Esophagus muscularis mucosa (tissue), 4 donors: ENCODE measurements around the gene ASXL3. TPM values are rescaled to one million over a fixed set of nuclear protein-coding genes. Genes with fewer than 3 reads are reported as not detected.
A peak's percentile ranks its signal among the peaks of the same experiment; 100 is the strongest.

Source experiments
- DNase-seq: peaks from one replicate; pipeline ENCODE4 v3.0.0-alpha.2; 2017; ENCODE audit errors: extremely low spot score
- H3K27ac ChIP-seq, 4 donors: fragments of 200-600 bp; sonication (generic); replicated peaks in 1 of 4; 1 replicate in 3 of 4; 2 replicates in 1 of 4; pipeline ENCODE4 v1.5.1; 2016 to 2019; ENCODE audit warnings: mild to moderate bottlenecking in 1 of 4
- H3K27me3 ChIP-seq, 4 donors: fragments of 200-600 bp; sonication (generic); one replicate each; pipeline versions ENCODE4 v1.5.1 to v1.6.0; 2016 to 2019
- H3K36me3 ChIP-seq, 4 donors: fragments of 200-600 bp; sonication (generic); one replicate each; pipeline ENCODE4 v1.5.1; 2016 to 2019
- H3K4me1 ChIP-seq, 4 donors: fragments of 200-600 bp; sonication (generic); one replicate each; pipeline ENCODE4 v1.5.1; 2016 to 2019
- H3K4me3 ChIP-seq, 4 donors: fragments of 200-600 bp; sonication (generic); 1 replicate in 2 of 4; 2 replicates in 2 of 4; pipeline ENCODE4 v1.5.1; 2016 to 2019; ENCODE audit warnings: mild to moderate bottlenecking in 4 of 4, moderate library complexity in 1 of 4
- H3K9me3 ChIP-seq, 4 donors: fragments of 200-600 bp; sonication (generic); 1 replicate in 3 of 4; 2 replicates in 1 of 4; pipeline ENCODE4 v1.5.1; 2016 to 2019
- EP300 ChIP-seq: sonication (generic); formaldehyde crosslinking; IDR thresholded peaks from one replicate; pipeline ENCODE4 v1.6.1; 2017; ENCODE audit warnings: antibody characterized with exemption
- POLR2A ChIP-seq: fragments of 450-650 bp; IDR thresholded peaks from one replicate; pipeline ENCODE4 v1.6.1; 2017; ENCODE audit warnings: antibody characterized with exemption, moderate library complexity, mild to moderate bottlenecking, low read depth
- POLR2AphosphoS5 ChIP-seq, 2 donors: sonication (generic); formaldehyde crosslinking; IDR thresholded peaks; one replicate each; pipeline ENCODE4 v1.6.1; 2017; ENCODE audit warnings: antibody characterized with exemption in 2 of 2
- WGBS: methylation state at CpG from one replicate; pipeline ENCODE4 v1.1.5; 2018; 5-methylcytosine and 5-hydroxymethylcytosine counted together
- intact Hi-C: fragments of 100-400 bp; cut with DNase I; formaldehyde crosslinking; loops from one replicate; pipeline ENCODE4 v1.15.1; 2023
- total RNA-seq, 4 donors: library from RNA; depleted of rRNA; stranded (reverse); fragments of >200 nt; gene quantifications; one replicate each; pipeline versions ENCODE4 v1.1.0 to v1.2.1, GENCODE V29; 2016
- TF ChIP-seq, protein P1 (sequence below), 3 experiments: fragments of 200-600 bp in 2 of 3; fragments of 450-650 bp in 1 of 3; sonication (generic) in 2 of 3; IDR thresholded peaks; one replicate each; pipeline ENCODE4 v1.5.1; 2017 to 2019; ENCODE audit warnings: antibody characterized with exemption in 3 of 3, mild to moderate bottlenecking in 2 of 3, moderate library complexity in 1 of 3

Gene ASXL3
- total RNA-seq, 4 donors from 2014 or later: 0.66 to 2.1 (median 1.1) TPM

- Histone ChIP-seq H3K27me3 (peaks cover 0 to 23% (median 3%) of the 10 kb centered on the region in 4 donors), H3K4me1 (peaks cover 4 to 23% (median 21%) of the 10 kb centered on the region in 4 donors), H3K36me3 (no peaks in the 10 kb centered on the region), H3K4me3 (peak overlapping the region; percentile 66 to 84 (median 69)), H3K9me3 (no peaks in the 10 kb centered on the region), H3K27ac (peak overlapping the region; percentile 68 to 84 (median 80))
- WGBS: 33% methylated on average over 16 of the region's 16 CpGs
- no peak for DNase-seq
- intact Hi-C loops: no loop called here
- no peak for TF ChIP-seq POLR2AphosphoS5 (IDR thresholded peaks at IDR 0.05)
- no peak for TF ChIP-seq POLR2A
- no peak for TF ChIP-seq EP300
- TF ChIP-seq, protein P1, sequence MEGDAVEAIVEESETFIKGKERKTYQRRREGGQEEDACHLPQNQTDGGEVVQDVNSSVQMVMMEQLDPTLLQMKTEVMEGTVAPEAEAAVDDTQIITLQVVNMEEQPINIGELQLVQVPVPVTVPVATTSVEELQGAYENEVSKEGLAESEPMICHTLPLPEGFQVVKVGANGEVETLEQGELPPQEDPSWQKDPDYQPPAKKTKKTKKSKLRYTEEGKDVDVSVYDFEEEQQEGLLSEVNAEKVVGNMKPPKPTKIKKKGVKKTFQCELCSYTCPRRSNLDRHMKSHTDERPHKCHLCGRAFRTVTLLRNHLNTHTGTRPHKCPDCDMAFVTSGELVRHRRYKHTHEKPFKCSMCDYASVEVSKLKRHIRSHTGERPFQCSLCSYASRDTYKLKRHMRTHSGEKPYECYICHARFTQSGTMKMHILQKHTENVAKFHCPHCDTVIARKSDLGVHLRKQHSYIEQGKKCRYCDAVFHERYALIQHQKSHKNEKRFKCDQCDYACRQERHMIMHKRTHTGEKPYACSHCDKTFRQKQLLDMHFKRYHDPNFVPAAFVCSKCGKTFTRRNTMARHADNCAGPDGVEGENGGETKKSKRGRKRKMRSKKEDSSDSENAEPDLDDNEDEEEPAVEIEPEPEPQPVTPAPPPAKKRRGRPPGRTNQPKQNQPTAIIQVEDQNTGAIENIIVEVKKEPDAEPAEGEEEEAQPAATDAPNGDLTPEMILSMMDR (IDR thresholded peaks at IDR 0.05): no peak
These were observed 1.6 kb downstream of the ASXL3 start for GRCh38 chr18:33579349-33580215.

DNA sequence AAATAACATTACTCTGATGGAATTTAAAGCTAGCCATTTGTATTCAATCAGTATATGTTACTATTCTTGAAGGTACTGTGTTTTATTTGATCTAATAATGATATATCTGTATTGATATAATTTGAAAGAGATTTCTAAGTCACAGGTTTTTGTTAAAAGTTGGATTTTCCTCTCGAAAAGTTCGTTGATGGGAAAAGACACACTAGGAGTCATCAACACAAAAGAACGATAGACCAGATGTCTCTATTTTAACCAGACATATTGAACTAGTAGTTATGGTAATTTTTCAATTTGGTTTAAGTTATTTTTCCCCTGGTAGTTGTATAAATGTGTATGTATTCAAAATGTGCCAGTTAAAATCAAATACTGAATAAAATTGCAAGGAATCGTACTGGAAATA, 2.5 kb downstream of the ASXL3 start:
- Histone ChIP-seq H3K9me3 (no peaks in the 10 kb centered on the region), H3K27me3 (peaks cover 0 to 19% (median 3%) of the 10 kb centered on the region in 4 donors), H3K36me3 (no peaks in the 10 kb centered on the region), H3K4me1 (peaks cover 4 to 32% (median 24%) of the 10 kb centered on the region in 4 donors), H3K27ac (no peak overlapping the region), H3K4me3 (no peak overlapping the region)
- 96% methylated on average over 4 of the region's 4 CpGs for WGBS
- DNase-seq: no peak
- intact Hi-C loops: no loop called here
- TF ChIP-seq EP300: no peak
- TF ChIP-seq, protein P1 (IDR thresholded peaks at IDR 0.05): no peak
- no peak for TF ChIP-seq POLR2A

GRCh38 chr18:33581856-33582255, 3.8 kb downstream of the ASXL3 start:
- DNase-seq: no peak
- intact Hi-C loops: no loop called here
- Histone ChIP-seq H3K27ac (peak overlapping the region in 1 of 4 donors; percentile 29), H3K4me3 (no peak overlapping the region), H3K4me1 (peaks cover 4 to 30% (median 24%) of the 10 kb centered on the region in 4 donors), H3K36me3 (no peaks in the 10 kb centered on the region), H3K27me3 (peaks cover 0 to 14% (median 3%) of the 10 kb centered on the region in 4 donors), H3K9me3 (no peaks in the 10 kb centered on the region)
- 70% methylated on average over 2 of the region's 2 CpGs for WGBS
- TF ChIP-seq POLR2A (no peak), EP300 (no peak)
- TF ChIP-seq, protein P1 (IDR thresholded peaks at IDR 0.05): no peak

GRCh38 chr18:33583901-33584300, 5.9 kb downstream of the ASXL3 start:
- H3K9me3 ChIP-seq: no peaks in the 10 kb centered on the region
- no peak overlapping the region for H3K4me3 ChIP-seq
- peaks cover 0 to 5% (median 0%) of the 10 kb centered on the region in 4 donors for H3K27me3 ChIP-seq
- H3K27ac ChIP-seq: peak overlapping the region in 1 of 4 donors; percentile 14
- no peak for DNase-seq
- TF ChIP-seq EP300 (no peak), POLR2A (no peak), POLR2AphosphoS5 (IDR thresholded peaks at IDR 0.05) (no peak)
- TF ChIP-seq, protein P1 (IDR thresholded peaks at IDR 0.05): no peak
- intact Hi-C loops: no loop called here
- H3K4me1 ChIP-seq: peaks cover 0 to 17% (median 12%) of the 10 kb centered on the region in 4 donors
- 87% methylated on average over 1 of the region's 1 CpG for WGBS
- H3K36me3 ChIP-seq: no peaks in the 10 kb centered on the region
